HG02623 (cell line): ENCODE results near the gene PDLIM5.
"Not testable (repeated sequence)": the region's sequence is repeated elsewhere in the genome, so short reads cannot be mapped to it uniquely, and the experiment has no call there.

Experiments
- ATAC-seq: cut with Tn5 transposase; IDR thresholded peaks from one replicate; pipeline ENCODE4 v1.9.1; 2021; ENCODE audit warnings: moderate library complexity; ENCODE audit not compliant: unreplicated experiment

PDLIM5 gene

DNA sequence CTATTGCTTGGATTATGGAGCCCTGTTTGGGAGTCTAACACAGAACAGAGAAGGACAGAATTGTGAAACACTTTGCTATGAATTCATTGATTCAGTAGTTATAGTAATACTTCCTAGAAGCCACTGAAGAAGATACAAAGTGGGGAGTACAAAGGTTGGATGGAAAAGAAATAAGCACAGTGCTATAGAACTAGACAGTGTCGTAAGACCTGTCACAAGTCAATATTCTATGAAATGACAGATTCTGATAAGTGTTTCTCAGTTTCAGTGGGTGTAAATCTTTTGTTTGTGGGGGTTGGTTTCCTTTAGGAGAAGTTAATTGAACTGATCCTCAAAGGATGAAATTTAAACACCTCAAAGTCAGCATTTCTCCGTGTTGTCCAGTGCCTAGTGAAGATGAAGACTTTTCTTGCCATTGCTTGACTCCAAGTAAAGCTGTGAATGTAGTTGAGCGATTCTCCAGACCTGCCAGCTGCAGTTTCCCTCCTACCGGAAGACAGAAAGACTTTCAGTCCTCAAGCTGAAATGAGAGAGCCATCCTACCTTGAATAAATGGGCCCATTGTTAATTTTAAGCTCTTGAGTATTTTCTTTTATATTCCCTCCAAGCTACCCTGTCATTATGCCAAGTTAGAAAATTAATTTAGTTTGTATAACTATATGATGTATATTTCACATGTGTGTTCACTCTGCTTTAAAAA, 7.9 kb downstream of the PDLIM5 start:
- ATAC-seq = no peak

DNA sequence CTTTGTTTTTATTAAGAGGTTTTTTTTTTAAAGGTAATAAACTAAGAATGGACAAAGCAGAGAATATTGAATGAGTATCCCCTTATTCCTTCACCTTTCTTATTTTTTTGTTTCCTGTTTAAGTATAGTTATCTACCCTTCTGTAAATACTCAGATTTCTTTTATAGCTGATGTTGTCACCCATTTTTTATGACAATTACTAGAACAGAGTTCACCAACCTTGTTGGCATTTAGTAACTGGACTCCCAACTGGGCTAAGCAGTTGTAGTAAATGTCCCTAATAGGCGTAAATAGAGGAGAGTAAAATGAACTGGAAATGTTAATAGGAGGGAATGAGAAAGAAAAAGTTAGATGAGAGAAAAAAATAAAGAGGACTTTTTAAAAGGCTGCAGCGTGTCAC, 9.8 kb downstream of the PDLIM5 start:
- no peak for ATAC-seq

DNA sequence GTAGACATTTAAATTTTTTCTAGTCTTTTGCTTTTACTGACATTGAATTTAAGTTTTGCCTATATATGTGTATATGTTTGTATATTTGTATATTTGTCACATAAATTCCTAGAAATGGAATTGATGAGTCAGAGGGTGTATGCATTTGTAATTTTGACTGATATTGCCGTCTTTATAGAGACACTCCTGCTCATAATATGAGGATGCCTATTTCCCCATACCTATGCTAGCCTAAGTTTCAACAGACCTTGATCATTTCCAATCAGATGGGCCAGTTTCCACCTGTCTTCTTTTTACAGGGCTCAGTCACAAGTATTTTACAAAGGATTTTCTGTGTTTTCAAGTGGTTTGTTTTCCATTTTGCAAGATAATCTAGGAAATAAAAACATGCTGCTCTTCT, 10.8 kb downstream of the PDLIM5 start:
- ATAC-seq = no peak

DNA sequence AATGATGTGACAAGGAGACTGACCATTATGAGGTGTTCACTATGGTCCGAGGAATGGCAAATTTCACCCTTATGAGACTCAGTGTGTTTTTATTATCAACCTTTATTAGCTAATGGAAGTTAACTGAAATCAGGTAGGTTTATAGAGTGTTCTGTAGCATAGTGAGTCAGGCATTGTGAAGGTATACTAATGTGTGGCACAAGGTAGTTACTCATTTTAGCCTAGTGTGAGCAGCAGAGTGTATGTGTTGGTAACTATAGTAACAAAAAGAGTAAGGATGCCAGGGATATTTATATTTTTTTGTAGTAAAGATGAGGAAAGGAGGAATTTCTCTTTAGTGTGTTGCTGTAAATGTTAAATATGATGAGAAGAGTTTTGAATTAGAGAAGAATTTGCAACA, 12.0 kb downstream of the PDLIM5 start:
- no peak for ATAC-seq

DNA sequence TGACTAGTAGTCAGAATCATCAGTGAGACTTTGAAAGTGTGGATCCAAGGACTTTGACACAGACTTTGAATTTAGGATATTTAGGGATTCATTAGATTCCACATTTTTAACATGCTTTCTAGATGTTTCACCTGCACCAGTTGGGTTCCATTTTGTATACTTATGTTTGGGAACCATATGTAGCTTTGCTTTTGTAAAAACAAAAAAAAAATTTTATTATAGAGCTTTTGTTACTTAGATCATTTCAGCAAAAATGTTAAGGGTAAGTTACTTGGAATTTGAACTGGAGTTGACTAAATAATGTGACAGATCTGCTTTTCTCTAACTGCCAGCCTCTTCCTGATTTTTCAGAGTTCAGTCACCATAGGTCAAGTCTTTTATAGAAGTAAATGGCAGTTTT, 14.6 kb downstream of the PDLIM5 start:
- ATAC-seq = no peak

DNA sequence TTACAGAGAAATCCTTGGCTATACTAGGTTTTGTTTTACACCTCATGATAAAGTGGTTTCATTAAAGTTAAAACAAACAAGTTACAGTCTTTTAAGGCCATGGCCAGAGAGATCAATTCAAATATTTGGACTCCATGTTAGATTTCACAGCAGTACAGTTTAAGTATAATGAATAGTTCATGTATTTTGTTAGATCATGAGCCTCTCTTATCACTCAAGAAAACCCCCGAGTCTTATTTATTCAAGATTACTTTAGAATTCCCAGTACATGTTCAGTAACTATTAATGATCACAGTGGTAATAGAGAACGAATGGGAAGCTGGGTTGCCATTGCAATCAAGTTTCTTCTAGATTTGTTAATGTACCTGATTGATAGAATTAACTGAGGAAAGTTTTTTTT, 15.2 kb downstream of the PDLIM5 start:
- no peak for ATAC-seq

DNA sequence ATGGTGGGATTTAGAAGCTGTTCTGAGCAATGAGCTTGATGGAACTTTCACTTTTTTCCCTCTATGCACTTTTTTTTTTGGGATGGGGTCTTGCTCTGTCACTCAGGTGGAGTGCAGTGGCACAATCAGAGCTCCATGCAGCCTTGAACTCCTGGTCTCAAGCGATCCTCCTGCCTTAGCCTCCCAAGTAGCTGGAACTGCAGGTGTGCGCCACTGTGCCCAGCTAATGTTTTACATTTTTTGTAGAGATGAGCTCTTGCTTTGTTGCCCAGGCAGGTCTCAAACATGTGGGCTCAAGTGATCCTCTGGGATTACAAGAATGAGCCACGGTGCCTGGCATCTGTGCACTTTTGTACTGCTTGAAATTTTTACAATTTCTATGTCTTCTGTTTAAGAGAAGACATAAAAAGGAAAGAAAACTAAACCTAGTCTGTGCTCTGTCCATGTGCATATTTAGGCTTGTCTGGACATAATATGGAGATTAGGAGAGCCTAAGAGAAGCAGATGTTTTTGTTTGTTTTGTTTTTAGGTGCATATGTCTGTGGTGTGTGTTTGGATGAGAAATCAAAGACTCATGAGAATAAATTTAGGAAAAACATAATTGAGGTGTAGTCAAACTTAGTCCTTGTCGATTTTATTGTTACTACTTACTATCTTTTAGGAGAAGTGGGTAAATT, 16.5 kb downstream of the PDLIM5 start:
- ATAC-seq = no peak

DNA sequence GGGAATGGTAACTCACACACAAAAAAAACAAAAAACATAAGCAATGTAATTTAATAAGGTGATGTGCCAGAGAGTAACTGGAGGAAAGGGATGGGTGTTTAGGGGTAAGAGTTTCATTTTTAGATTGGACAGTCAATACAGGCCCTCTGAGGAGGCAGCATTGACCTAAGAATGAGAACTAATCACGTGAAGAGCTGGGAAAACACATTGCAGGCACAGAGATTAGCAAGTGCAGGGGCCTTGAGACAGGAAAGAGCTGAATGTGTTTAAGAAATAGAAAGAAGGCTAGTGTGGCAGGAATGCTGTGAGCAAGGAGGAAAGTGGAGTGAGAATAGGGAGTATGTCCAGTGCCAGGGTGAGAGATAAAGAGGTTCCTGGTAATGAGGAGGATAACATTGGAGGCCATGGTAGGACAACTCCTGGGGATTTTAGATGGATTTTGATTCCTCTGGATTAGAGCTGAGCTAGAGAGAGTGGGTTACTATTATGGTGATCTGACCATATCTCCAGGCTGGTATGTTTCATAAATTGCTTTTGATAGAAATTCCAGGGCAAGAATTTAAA, 17.6 kb downstream of the PDLIM5 start:
- no peak for ATAC-seq

DNA sequence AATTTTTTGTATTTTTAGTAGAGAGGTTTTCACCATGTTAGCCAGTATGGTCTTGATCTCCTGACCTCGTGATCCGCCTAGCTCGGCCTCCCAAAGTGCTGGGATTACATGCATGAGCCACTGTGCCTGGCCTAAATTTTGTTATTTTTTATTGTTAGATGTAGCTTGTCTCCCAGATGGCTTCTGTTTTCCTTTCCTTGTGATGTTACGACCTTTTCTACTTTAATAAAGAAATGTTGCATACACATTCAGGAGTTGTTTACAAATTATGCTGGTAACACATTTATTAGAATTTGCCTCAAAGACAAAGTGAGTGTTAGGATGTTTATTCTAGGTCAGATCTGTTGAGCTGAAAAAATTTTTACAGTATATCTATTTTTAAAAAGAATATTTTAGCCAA, 18.4 kb downstream of the PDLIM5 start:
- no peak for ATAC-seq

DNA sequence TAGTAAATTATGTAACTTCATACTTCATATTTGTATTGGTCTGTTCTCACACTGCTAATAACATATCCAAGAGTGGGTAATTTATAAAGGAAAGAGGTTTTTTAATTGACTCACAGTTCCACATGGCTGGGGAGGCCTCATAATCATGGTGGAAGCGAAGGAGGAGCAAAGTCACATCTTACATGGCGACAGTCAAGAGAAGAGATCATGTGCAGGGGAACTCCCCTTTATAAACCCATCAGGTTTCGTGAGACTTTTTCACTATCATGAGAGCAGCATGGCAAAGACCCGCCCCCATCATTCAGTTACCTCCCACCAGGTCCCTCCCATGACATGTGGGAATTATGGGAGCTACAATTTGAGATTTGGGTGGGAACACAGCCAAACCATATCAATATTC, 19.0 kb downstream of the PDLIM5 start:
- not testable (repeated sequence) for ATAC-seq

DNA sequence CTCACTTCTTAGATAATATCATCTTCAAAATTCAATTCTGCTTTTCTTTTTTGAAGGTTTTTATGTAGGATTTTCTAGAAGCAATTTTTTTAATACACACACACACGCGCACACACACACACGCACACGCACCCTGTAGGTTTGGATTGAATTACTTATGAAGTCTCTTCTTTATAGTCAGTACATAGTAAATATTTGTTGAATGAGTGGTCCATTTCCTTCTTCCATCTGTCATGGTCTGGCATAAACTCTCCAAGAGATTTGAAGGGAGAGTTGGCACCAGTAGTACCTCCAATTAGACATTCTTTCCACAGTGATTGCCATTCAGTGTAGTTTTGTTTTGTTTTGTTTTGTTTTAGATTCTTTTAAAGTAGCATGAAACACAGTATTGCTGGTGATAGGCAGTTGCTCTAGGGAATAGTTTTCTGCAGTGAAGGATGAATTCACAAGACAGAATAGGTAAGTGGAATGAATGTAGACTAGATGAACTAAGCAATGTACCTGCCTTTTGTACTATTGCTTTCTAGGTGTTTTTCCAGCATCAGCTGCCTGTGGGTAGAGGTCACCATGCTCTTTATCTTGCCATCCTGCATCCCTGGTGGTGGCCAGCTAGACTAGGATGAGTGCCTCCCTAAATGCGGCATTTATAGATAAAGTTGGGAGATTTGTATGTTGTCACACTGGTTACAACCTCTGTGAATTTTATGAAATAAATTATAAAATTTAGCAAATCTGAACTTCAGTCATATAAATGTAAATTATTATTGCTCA, 20.5 kb downstream of the PDLIM5 start:
- ATAC-seq = no peak

DNA sequence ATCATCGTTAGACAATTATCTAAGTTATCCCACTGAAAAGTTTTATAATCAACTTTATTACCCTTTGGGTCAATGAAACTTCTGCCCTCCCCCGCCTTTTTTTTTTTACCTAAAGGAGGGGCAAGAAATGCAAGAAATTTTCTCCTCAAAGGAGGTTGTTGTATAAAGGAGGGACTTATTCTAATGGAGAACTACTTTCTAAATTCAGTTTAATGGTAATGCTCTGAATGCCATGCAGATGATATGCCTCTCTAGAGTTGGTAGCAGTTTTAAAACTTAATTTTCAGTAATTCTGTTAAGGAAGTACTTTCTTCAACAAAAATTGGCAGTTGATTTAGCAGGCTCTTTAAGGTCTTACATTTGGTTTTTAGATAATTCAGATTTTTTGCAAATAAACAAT, 23.3 kb downstream of the PDLIM5 start:
- no peak for ATAC-seq

DNA sequence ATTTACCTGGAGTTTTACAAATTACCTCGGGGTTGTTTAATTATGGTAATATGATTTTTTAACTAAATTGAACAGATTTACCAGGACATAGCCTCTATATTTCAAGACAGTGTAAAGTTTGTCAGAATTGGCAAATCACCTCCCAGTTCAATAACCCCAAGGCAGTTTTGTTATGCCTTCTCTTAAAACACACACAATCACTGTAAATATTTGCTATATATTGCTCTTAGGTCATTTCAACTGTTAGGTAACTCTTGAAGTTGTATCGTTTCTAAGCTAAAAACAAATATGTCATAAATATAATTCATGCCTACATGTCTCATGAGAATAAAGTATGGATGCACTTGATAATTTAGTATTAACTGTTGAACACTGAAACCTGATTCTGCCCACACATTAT, 24.1 kb downstream of the PDLIM5 start:
- ATAC-seq = no peak

DNA sequence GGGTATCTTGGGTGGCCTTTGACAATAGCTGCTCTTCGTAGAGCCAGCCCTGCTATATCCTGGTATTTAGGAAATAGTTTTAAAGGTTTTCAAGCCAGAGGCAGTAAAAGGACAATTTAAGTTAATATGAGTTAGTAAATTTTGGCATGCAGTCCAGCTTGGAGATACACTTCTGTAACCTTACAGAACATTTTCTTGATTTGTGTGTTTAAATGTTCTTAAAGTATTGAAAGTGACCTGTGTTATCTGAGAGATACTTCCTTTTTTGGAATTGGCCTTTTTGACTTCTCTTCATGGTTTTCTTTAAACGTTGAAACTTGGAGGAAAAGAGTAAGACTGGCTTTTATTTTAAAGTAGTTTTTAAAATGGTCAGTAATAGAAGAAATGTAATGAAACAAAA, 25.5 kb downstream of the PDLIM5 start:
- no peak for ATAC-seq

DNA sequence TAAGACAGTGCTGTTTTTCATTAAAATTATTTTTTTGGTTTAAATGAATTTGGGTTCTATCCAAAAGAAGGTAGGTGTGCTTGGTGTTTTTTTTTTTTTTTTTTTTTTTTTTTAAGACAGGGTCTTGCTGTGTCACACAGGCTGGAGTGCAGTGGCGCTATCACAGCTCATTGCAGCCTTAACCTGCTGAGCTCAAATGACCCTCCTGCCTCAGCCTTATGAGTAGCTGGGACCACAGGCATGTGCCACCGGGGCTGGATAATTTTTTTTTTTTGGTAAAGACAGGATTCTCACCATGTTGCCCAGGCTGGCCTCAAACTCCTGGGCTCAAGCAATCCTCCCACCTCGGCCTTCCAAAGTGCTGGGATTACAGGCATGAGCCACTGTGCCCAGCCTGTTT, 27.1 kb downstream of the PDLIM5 start:
- ATAC-seq = not testable (repeated sequence)

DNA sequence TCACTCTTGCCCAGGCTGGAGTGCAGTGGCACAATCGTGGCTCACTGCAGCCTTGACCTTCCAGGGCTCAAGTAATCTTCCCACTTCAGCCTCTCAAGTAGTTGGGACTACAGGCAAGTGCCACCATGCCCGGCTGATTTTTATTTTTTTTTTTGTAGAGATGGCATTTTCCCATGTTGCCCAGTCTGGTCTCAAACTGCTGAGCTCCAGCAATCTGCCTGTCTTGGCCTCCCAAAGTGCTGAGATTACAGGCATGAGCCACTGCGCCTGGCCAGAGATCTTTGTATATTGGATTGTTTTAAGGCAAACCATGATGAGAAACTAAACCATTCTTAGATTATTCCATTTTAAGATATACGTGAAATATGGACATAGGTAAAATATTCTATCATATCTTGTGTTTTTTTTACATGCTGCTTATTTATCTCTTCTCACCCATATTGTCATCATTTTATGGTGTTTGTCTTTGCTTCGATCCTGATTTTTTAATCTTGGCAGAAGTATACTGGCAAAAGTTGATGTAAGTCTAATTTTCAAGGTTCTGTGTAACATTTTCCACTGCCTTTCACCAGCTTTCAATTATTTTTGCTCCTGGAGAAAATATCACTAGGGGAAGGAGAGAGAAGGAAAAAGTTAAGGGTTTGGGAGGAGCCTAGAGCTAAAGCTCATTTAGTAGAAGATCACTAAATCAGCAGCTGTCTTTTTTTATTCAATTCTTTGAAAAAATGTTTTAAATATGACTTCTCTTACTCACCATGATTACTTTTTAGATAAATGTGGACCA, 27.8 kb downstream of the PDLIM5 start:
- ATAC-seq = no peak

DNA sequence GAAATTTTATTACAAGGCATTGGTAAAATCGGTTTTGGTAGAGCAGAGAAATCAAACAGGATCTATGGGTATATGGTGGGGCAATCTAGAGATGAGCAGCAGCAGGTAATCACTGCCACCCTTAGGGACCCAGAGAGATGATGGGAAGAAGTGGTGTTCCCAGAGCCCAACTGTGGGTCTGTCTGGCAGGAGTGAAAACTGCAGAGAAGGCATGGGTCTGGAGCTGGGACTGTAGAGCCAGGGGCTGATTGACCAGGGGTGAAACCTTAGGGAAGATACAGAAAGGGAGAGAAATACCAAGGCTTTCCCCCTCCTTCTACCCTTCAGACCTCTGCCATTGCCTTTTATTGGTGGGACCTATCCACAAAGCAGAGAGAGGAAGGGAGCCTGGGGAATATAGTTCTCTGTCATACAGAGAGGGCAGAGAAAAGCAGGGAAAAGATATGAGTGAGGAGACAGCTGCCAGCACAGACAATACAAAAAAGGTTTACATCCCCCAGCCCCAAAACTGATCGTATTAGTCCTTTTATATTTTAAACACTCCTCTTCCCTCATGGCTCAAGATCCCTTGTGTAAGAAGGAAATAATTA, 28.7 kb downstream of the PDLIM5 start:
- ATAC-seq = no peak

DNA sequence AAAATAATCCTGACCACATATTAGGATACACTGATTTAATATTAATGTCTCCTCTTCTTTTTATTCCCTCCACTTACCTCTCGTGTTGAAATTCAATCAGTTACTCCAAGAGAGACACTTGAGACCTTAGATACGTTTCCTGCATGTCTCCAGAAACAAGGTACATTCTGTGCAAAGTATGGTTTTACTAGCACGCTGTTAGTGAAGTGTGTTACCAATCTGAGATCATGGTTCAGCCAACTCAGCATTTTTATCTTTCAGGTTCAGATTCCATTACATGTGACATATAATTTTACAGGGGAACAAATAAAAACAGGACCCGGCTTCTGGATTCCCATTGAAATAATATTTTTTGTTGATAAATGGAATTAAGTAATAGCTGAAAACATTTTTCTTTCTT, 32.2 kb downstream of the PDLIM5 start:
- ATAC-seq = no peak

DNA sequence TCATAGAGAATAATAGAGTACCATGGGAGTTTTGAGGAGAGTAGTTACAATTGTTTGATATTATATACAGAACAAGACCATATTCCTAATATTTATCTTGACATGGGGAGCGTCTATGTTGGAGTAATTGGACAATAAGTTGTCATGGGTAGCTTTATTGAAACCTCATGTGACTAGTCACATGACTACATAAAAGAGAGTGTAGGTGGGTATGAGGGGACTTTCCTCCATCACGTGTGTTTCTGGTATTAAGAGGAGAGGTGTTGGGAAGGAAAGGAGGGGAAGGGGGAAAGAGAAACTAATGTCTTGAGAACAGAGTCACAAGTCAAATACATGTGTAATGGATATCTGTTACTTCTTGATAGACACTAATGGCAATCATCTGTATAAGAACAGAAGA, 33.1 kb downstream of the PDLIM5 start:
- no peak for ATAC-seq

DNA sequence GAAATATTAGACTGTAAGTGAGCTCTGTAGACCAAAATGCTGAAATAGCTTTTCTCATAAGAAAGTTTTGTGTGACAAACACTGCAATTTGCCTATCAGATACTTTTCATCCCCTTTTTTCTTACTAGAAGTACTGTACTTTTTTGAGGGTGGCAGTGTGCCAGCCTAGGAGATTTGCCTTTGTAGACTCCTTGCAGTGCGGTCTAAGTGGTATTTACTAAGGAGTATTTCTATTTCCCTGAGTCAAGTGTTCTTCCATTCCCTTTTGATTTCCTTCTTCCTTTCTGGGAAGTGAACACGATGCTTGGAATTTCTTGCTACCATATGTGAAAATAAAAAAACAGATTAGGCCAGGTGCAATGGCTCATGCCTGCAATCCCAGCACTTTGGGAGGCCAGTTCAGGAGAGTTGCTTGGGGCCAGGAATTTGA, 34.6 kb downstream of the PDLIM5 start:
- no peak for ATAC-seq

DNA sequence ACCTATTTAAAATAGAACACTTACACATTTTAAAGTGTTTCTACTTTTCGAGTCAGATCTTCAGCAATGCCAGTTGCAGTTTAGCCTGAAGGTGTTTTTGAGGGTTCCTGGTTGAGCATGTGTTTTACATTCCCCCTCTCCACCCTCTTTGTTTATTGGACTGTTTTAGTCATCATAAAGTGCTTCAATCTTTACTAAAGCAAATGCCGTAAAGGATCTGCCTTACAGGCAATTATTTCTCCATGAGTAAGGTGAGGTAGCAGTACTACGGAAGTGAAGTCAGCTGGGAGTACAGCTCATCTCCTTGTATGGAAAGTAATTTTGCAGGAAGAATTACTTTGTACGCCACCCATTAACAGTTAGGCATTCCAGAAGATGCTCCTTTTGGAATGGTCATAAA, 36.9 kb downstream of the PDLIM5 start:
- no peak for ATAC-seq
